Brain microvascular endothelial cell (primary cell): ENCODE results near the gene GDAP2.

ENCODE experiments used
- DNase-seq: peaks from one replicate; pipeline ENCODE4 v3.0.0-alpha.2; 2020
- H3K27ac ChIP-seq: fragments of 250-450 bp; sonication (Bioruptor Pico); 2 replicates; pipeline ENCODE4 v1.5.1; 2020; ENCODE audit warnings: mild to moderate bottlenecking, moderate library complexity
- H3K27me3 ChIP-seq: fragments of 250-450 bp; sonication (Bioruptor Pico); replicated peaks from 2 replicates; pipeline ENCODE4 v1.5.1; 2020; ENCODE audit warnings: mild to moderate bottlenecking
- H3K36me3 ChIP-seq: fragments of 250-450 bp; sonication (Bioruptor Pico); replicated peaks from 2 replicates; pipeline ENCODE4 v1.5.1; 2020; ENCODE audit warnings: mild to moderate bottlenecking
- H3K4me3 ChIP-seq: 2 replicates; pipeline ENCODE4 v1.5.1; 2011; ENCODE audit warnings: low read depth, mild to moderate bottlenecking, control low read depth, low read length, moderate library complexity
- CTCF ChIP-seq: IDR thresholded peaks from 2 replicates; pipeline ENCODE4 v1.5.1; 2011; ENCODE audit warnings: low read depth, mild to moderate bottlenecking, moderate library complexity, low read length, control low read depth, inconsistent platforms; ENCODE audit errors: missing control alignments
- in situ Hi-C: cut with HindIII; loops from 2 replicates; pipeline ENCODE4 v1.10.0; 2017; ENCODE audit warnings: low sequenced_read_pairs, low pct_ligation_motif_present

Gene GDAP2

GRCh38 chr1:117921991-117922390 lies 7.4 kb downstream of the GDAP2 start:
- peaks cover 5% of the 10 kb centered on the region for H3K36me3 ChIP-seq
- in situ Hi-C loops, result no loop called here

GRCh38 chr1:117919376-117919775 lies 10.0 kb downstream of the GDAP2 start:
- DNase-seq, result no peak

More at GRCh38 chr1:117921991-117922390, 7.4 kb downstream of the GDAP2 start:
- TF ChIP-seq CTCF, result no peak
- no peaks in the 10 kb centered on the region for H3K27me3 ChIP-seq
- H3K27ac ChIP-seq, result no peak overlapping the region
- H3K4me3 ChIP-seq, result no peak overlapping the region
- no peak for DNase-seq

GRCh38 chr1:117911051-117911450 lies 18.4 kb downstream of the GDAP2 start:
- no peak for TF ChIP-seq CTCF
- no peak overlapping the region for H3K27ac ChIP-seq
- in situ Hi-C loops, result no loop called here
- H3K4me3 ChIP-seq, result no peak overlapping the region
- no peak for DNase-seq
- H3K36me3 ChIP-seq, result peaks cover 13% of the 10 kb centered on the region
- H3K27me3 ChIP-seq, result no peaks in the 10 kb centered on the region

More at GRCh38 chr1:117919376-117919775, 10.0 kb downstream of the GDAP2 start:
- Histone ChIP-seq H3K27me3 (no peaks in the 10 kb centered on the region), H3K27ac (no peak overlapping the region), H3K4me3 (no peak overlapping the region), H3K36me3 (peaks cover 7% of the 10 kb centered on the region)
- TF ChIP-seq CTCF, result no peak
- in situ Hi-C loops, result no loop called here

- no peak for TF ChIP-seq CTCF
- Histone ChIP-seq H3K36me3 (peaks cover 1% of the 10 kb centered on the region), H3K27ac (no peak overlapping the region), H3K4me3 (no peak overlapping the region), H3K27me3 (no peaks in the 10 kb centered on the region)
- no peak for DNase-seq
- in situ Hi-C loops, result no loop called here
Measured at GRCh38 chr1:117905019-117905418, 24.4 kb downstream of the GDAP2 start.

GRCh38 chr1:117904485-117904884 lies 24.9 kb downstream of the GDAP2 start:
- TF ChIP-seq CTCF, result no peak
- DNase-seq, result no peak
- no peaks in the 10 kb centered on the region for H3K36me3 ChIP-seq

GRCh38 chr1:117902944-117903343 lies 26.5 kb downstream of the GDAP2 start:
- Histone ChIP-seq H3K27me3 (no peaks in the 10 kb centered on the region), H3K36me3 (peaks cover 3% of the 10 kb centered on the region), H3K4me3 (no peak overlapping the region), H3K27ac (no peak overlapping the region)
- in situ Hi-C loops, result no loop called here
- TF ChIP-seq CTCF, result no peak
- DNase-seq, result no peak

More at GRCh38 chr1:117904485-117904884, 24.9 kb downstream of the GDAP2 start:
- in situ Hi-C loops, result no loop called here
- no peaks in the 10 kb centered on the region for H3K27me3 ChIP-seq
- no peak overlapping the region for H3K27ac ChIP-seq
- H3K4me3 ChIP-seq, result no peak overlapping the region
